NCI-H2227 (cell line): ENCODE data around the gene ZNF319.
A peak's percentile ranks its signal among the peaks of the same experiment; 100 is the strongest.
"Not testable (repeated sequence)": the region's sequence is repeated elsewhere in the genome, so short reads cannot be mapped to it uniquely, and the experiment has no call there.

ENCODE experiments used
- DNase-seq: peaks from one replicate; lab custom pipeline; 2025; ENCODE audit not compliant: unreplicated experiment; lab: John Stamatoyannopoulos, UW

The ZNF319 gene

GRCh38 chr16:58022601-58023371 lies 22.3 kb upstream of the ZNF319 start:
- DNase-seq = peak; percentile 51

DNA sequence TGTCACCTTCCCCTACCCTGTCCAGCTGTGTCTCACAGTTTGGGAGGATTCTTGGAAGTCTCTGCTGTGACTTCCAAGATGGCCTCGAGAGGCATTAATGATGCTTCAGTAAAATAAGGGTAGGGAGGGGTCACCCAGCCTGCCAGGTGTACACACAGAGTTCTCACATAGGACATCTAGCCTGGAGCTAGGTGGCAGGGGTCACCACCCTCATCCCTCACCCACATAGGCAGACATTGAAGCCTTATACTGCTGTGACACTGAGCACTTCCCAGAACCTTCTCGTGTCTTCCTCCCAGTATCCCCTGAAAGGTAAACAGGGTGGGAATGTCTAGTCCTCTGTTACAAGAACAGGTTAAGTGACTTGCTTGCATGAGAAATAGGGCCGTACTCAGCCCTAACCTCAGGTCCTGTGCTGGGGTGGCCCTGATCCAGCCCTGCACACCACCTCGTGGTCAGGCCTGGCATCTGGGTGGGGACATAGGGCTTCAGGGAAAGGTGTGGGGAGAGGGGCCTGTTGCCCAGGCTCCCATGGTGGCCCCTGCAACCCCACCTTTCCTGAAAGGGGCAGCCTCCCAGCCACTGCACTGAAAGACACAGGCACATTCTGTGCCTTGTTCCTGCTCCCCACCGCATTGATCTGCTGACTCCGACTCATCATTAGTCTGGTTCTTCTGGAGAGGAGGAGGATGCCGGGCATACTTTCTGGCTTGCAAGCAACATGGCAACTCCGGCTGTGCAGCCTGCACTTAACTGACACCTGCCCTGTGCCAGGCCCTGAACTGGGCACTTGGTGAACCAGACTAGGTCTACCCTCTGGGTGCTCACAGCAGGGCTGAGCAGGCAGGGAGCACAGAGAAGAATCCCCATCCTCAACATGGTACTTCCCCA lies 21.4 kb upstream of the ZNF319 start:
- no peak for DNase-seq

DNA sequence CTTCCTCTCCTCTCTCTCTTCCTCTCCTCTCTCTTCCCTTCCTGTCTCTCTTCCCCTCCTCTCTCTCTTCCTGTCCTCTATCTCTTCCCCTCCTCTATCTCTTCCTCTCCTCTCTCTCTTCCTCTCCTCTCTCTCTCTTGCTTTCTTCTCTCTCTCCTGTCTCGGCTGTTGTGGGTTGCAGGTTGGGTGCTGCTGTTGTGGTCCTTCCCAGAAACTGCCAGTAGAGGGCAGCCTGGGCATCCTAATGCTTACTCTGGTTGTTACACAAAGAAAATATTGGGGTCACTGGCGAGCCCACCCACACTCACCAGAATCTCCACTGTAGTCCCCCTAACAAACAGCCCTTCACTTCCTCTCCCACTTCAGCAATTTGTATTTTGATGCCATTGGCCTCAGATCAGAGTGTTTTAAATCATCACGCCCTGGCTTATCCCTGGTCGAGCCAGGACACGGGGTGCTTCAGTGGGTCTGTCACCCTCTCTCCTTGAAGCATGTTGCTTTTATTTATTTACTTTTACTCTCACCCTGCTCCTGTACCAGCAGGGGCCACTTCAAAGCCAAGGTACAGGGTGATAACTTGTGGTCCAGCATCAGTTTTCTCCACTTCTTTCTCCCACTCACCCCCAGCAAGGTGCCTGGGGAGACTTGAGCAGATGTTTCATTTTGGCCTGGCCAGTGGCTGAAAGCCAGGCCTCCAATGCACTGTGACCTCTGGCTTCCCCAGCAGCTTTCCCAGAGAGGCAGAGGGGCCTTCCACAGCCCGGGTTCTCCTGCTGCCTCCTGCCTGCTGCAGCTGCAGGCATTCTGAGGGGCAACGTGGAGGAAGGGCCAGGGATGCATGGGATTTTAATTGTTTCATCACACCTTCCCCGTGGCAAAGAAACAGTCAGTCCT lies 20.4 kb upstream of the ZNF319 start:
- peak; percentile 45 for DNase-seq

DNA sequence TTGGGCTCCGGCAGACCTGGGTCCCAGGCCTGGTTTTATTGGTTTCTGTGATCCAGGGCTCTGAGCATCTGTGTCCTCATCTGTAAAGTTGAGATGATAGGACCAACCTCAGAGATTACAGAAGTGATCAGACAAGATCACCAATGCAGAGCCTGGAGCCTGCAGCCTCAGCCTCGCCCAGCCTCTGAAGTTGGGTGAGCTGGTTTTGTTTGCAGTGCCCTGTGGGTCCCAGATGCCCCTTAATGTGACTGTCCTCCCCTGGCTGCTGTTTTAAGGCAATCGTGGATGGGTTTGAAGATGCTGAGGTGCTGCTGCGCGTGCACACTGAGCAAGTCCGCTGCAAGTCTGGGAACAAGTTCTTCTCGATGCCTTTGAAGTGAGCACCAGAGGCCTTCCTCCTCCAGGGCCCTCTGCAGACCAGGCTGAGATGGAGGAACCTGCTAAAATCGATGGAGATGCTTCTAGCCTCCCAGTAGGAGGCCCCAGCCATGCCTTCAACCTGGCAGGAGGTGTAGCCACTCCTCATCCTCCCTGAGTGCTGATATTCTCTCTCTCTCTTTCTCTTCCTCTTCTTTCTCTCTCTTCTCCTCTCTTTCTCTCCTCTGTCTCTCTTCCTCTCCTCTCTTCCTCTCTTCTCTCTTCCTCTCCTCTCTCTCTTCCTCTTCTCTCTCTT lies 19.5 kb upstream of the ZNF319 start:
- no peak for DNase-seq

GRCh38 chr16:58018803-58019202 lies 18.3 kb upstream of the ZNF319 start:
- DNase-seq = no peak

DNA sequence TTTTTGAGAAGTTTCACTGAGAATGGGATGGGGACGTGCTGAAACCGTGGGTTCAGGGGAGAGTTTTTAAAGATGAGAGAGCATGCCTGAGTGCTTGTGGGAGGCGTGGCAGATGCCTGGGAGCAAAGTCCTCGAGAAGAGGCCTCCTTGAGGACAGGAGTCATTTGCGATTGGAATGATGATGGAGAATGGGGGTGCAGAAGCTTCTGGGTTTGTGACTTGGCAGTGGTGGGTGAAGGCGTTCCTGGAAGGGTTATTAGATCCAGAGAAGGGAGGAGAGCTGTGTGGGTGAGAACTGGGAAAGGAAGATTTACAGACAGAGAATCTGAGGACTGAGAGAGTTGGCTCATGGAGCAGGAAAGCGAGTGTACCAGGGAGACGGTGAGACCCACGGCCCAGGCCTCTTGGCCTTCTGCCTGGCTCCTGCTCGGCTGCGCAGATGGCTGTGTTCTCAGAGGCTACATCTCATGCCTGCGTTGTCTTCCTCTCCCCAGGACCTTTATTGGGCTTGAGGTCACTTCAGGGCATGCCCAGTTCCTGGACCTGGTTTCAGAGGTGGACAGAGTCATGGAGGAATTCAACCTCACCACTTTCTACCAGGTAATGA lies 16.5 kb upstream of the ZNF319 start:
- no peak for DNase-seq

DNA sequence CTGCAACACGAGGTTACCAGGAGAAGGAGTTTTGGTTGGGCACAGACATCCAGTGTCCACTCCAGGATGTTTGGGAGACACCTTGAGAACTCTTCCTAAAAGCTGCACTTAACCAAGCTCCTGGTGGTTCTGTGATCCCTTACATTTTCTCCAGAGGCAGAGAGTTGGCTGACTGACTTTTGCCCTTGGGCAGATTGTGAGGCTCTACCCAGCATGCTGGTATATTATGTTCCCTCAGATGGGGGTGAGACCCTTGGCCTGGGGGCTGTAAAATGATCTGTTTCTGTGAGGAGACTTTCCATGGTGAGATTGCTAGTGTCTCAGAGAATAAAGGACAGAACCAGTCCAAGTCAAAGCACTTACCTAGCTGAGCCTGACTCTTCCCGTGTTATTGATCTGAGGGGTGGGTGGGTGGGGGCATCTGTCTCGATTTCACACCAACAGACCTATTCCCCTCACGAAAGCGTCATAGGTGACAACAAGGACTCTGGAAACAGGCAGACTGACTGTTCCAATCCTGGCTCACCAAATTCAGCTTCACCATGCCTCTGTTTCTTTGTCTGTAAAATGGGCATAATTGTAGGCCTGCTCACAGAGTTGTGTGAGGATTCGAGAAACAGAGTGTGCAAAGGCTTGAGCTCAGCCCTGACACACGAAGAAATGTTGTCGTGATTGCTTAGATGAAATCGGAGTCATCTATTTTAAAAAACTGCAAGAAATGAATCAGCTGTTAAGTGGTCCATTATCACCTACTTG lies 12.9 kb upstream of the ZNF319 start:
- no peak for DNase-seq

- no peak for DNase-seq
These were observed 12.0 kb upstream of the ZNF319 start for GRCh38 chr16:58012481-58012880.

DNA sequence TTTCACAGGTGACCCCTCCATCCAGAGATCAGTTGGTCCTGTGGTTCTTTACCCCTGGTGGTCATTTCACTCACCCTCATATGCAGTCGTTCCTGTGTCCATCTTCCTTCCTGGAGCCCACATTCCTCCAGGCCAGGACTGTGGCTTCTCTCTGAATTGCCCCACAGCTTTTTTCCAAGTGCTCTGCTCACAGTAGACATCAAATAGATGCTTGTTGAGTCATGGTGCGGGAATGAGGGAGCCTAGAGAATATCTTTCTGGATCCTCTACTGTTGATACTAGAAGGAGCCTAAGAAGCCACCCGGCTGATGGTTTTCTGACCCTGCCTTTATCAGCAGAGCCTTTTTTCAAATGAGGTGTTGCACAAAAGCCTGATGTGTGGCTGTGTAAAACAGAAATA lies 11.2 kb upstream of the ZNF319 start:
- no peak for DNase-seq

GRCh38 chr16:58010886-58011285 lies 10.4 kb upstream of the ZNF319 start:
- DNase-seq = no peak

DNA sequence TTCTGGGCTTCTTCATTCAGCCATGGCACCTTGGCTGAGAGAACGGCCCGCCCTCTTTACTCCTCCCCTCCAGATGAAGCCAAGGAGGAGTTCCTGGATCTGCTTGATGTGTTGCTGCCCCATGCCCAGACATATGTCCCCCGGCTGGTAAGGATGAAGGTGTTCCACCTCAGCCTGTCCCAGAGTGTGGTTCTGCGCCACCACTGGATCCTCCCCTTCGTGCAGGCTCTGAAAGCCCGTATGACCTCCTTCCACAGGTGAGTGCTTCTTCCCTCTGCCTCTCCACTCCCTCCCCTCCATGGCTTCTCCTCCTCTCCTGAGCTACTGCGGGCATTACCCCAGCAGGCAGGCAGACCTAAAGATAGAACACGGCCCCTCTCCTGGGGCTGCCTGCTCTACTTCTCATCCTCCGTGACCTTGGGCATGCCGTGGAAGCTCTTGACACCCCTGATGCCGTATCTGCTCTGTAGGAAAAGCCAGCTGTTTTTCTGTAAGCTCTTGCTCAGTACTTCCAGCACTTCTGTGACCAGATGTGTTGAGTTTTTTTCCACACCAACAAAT lies 9.5 kb upstream of the ZNF319 start:
- DNase-seq = no peak

- DNase-seq = not testable (repeated sequence)
These were observed 4.3 kb upstream of the ZNF319 start for GRCh38 chr16:58004736-58005135.

DNA sequence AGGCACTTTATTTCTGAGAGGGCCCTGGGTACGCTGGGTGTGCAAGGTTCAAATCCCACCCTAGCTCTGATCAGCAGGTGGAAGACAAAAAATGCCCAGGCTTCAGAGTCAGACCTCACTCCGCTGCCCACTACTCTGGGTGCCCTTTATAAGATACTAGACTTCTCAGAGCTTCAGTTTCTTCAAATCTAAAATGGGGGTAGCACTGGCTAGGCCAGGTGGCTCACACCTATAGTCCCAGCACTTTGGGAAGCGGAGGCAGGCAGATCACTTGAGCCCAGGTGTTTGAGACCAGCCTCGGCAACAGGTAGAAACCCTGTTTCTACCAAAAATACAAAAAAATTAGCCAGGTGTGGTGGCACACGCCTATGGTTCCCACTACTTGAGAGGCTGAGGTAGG lies 2.5 kb upstream of the ZNF319 start:
- DNase-seq = no peak

DNA sequence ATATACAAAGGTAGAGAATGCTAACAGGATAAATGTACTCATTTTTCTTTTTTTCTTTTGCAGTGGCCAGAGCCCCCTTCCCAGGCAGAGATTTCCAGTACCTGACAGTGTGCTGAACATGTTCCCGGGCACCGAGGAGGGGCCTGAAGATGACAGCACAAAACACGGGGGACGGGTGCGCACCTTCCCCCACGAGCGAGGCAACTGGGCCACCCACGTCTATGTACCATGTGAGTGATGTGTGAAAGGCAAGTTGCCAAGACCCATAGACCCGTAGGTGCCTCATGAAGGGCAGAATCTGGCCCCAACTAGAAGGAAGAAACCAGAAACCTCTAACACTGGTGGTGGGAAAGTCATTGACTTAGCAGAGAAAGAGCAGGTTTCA lies 1.9 kb upstream of the ZNF319 start:
- no peak for DNase-seq

- DNase-seq = no peak
These were observed 1.4 kb upstream of the ZNF319 start for GRCh38 chr16:58001781-58002415.

DNA sequence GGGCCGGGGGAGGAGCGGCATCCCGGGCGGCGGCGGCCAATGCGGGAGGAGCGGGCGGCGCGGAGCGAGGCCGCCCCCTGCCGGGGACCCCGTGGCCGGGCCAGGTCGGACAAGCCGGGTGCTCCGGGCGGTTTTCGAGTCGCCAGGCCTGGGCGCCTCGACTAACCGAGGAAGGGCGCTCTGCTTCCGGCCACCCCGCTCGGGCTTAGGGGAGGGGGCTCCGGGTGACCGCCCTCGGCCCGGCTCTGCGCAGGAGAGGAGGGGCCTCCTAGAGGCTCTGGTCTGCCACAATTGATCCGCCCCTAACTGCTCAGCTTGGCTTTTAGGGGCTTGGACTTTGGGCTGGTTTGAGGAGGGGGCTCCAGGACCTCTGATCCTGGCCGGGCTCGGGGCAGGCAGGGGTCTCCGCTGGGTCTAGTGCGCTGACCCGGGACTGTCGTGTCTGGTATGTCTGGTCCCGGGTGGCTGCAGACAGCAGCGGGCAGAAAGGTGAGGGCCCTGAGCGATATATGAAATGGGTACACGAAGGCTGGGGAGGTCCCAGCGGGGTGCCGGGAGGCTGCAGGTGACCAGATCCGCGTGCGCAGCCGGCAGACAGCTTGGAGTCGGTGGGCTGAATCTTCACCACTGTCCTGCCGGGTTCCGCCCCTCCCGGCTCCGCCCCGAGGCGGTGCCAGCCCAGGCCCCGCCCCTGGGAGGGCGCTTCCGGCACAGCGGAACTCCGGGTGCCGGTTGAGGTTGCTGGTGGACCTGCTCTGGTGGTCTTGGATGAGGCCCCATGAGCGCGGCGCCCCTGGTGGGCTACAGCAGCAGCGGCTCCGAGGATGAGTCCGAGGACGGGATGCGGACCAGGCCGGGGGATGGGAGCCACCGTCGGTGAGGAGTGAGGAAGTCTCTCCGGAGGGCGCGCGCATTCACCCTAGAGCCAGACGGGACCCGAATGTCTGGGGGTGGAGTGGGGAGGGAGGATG lies 519 bp upstream of the ZNF319 start, which contains the start of gene USB1:
Gene USB1, plus strand, starts transcription at position 702 of the 971 bp plus-strand sequence. Its CDS starts 77 bp downstream, at position 779.
- peak; percentile 90 for DNase-seq

GRCh38 chr16:57999366-57999970 lies 1.0 kb downstream of the ZNF319 start:
- DNase-seq = no peak
